ENCODE measurements around the gene OR52K1.
A peak's percentile ranks its signal among the peaks of the same experiment; 100 is the strongest.
"Not testable (repeated sequence)": the region's sequence is repeated elsewhere in the genome, so short reads cannot be mapped to it uniquely, and the experiment has no call there.

OR52K1 gene

DNA sequence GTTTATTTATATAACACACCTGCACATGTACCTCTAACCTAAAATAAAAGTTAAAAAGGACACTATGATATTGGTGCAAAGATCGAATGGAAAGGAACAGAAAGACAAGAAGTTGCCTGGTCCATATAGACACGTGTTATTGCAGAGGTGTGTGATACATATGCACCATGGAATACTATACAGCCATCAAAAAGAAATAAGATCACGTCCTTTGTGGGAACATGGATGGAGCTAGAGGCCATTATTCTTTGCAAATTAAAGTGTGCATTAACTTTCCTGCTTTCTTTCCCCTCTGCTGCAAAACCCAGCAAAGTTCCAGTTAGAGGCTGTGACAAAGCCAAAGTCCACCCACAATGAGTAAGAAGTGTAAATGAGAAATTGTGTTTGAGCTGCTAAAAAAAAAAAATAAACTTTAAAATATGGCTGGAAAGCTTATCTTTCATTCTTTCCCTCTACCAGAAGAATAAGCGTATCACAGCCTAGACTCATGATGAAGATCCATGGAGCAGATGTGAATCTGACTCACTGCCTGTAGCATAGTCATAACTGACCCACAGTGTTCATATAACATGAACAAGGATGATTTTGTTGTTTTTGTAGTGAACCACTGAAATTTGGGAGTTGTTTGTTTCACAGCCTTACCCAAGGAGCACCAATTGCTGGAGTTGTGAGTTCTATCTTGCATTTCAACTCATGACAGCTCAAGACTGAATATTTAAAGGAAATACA, 9.6 kb downstream of the OR52K1 start:
- no peak for DNase-seq (ENCODE audit: low spot score)

DNA sequence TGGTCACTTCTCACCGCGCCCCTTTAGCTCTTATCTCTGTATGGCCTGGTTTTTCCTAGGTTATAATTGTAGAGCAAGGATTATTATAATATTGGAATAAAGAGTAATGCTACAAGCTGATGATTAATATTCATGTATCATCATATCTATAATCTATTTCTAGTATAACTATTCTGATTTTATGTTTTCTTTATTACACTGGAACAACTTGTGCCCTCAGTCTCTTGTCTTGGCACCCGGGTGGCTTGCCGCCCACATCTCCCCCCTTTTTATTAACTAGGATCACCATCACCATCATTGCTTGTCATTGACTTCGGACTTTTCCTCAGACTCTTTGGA, 11.0 kb downstream of the OR52K1 start:
- no peak for DNase-seq (ENCODE audit: low spot score)

DNA sequence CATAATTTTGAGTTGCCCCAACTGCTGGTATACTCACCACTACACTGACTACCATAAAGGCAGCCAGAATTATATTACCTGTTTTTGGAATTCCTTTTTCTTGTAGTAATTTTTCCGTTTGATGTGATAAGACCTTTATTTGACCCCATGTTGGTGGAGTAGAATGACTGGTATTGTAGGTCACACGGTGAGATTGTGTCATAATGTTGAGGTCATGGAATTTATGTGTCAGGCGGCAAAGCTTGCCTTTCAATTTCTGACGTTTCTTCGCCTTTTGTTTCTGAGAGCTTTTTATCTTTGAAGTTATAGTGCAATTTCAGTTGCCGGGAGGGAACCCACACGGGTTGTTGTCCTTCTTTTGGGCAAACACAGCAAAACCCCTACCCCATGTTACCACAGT, 13.0 kb downstream of the OR52K1 start:
- DNase-seq (ENCODE audit: low spot score): peak; percentile 17

DNA sequence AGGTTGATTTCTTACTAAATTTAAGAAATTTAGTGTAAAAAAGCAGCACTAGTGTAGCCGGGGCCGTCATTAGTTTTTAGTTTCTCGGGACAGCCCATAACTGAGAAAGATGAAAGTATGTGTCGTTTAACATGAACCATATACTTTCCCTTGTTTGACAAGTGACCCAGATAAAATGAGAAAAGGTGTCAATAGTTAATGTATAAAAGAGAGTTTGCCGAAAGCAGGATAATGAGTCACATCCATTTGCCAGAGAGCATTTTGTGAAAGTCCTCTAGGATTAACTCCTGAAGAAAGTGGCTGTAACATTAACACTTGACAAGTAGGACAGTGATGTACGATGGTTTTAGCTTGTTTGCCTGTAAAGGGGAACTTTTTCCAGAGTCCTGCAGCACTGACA, 13.5 kb downstream of the OR52K1 start:
- DNase-seq (ENCODE audit: low spot score): no peak

DNA sequence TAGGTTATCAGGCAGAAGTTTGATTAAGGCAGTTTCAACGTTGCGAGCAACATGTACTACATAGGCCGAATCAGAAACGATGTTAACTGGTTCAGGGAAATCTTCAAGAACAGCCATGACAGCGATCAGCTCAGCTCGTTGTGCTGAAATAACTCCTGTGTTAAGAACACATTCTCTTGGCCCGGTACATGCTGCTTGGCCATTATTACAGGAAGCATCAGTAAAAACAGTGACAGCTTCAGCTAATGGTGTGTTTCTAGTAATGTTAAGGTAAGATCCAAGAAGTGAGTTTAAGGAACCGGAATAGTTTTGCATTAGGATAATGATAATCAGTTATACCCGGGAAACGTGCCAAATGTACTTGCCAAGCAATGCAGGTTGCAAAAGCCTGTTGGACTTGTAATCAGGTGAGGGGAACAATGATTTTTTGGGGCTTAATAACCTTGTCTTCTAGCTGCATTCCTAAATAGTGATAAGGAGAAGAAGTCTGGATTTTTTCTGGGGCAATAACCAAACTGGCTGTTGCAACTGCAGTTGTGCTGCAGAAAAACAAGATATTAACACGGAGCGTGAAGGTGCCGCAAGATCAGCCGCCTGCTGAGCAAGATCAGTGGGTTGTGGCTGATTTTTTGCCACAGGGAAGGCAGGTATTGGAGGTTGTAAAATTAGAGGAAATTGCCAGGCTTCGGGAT, 14.3 kb downstream of the OR52K1 start:
- no peak for DNase-seq (ENCODE audit: low spot score)

DNA sequence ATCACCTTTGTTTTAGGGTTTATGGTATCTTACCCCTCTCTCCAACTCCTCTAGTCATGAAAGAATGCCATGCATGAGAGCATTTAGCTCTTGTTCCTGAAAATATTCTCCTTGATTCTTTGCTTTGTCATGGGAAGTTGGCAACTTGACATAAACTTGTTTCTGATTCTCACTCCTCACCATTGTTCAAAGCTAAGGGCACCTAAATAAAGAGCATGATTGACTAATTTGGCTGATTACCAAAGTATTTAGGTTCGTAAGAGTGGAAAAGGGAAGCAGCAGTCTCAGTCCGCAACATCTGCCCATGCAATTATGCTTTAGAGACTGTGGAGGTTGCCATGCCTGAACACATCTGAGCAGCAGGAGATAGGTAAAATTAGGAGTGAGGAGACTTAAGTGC, 26.4 kb downstream of the OR52K1 start:
- no peak for DNase-seq (ENCODE audit: low spot score)

DNA sequence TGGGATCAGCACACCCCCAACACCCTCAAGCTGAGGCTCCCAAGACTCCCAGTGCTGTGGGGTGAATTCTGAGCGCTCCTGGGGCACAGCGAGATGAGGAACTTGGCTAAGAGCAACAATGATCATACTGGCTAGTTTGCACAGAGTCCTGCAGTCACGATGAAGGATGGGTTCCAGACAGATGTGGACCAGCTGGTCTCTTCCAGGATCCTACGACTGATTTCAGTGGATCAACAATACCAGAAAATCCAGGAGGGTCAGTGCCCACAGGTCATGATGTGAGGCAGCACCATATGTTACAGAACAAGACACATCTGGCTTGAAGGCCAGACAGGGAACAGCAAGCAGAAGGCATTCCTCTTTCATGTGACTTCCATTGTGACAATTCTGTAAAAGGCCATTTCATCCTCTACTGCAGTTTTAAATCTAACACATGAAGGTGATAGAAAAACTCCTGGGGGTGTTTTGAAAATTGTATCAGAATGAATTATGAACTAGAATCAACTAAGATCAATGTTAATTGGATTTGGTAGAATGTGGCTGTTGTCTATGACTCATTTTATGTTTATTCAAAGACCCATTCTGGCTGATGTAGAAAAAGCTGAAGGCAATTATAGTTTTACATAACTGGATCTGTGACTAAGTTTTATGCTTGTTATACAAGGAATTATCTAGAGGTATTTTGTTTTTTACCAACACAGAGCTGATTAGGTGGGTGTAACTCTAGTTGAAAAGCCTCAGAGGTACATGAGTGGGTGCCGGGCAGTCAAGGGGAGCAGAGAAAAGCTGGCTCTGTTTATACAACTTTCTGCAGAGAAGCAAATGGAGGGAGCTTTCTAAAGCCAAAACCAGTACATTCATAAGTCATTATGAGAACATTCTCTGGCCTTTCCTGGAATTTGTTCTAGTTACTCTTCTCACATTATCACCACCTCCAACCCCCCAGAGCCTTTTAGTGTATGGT, 29.1 kb downstream of the OR52K1 start:
- no peak for DNase-seq (ENCODE audit: low spot score)

DNA sequence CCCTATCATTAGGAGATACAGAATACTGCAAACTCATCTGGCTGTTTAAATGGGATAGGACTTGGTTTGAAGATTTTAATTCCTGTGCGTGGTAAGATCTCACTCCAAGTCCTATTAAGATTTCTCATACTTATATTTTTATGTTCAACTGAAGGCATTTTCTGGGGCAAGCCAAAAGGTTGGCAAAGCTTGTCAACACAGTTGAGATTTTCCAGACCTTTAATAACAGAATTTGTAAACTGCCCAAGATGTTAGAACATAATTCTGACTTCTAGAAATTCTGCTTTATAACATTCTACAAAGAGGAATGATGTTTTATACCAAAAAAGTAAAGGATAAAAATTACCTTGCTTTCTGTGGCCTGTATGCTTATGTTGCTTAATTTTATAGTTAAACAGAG, 31.8 kb downstream of the OR52K1 start:
- DNase-seq (ENCODE audit: low spot score): no peak

DNA sequence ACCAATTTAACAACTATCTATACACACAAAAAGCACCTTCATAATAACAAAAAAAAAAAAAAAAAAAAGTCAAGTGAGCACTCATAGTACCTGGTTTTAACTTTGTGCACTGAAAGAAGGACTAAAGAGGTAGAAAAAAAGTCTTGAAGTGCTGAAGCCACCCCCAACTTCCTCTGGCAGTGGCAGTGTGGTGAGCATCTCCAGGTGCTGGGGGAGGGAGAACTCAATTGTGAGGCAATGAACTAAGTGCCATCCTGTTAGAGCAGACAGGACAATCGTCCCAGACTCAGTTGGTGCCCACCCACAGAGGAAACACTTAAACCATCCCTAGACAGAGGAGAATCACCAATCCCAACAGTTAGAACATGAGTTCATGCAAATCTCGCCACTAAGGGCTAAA, 39.9 kb downstream of the OR52K1 start:
- DNase-seq (ENCODE audit: low spot score): no peak

DNA sequence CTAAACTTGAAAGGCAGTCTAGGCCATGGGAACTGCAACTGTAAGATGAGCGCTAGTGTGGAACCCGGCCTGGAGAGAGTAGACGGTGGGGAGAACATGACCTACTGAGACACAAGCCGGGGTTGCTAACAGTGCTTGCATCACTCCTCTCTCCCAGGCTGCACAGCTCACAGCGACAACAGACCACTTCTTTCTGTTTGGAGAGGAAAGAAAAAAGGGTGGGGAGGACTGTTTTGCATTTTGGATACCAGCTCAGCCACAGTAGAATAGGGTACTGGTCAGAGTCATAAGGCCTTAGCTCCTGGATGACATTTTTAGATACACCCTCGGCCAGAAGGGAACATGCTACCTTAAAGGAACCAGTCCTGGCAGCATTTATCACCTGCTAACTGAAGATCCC, 40.3 kb downstream of the OR52K1 start:
- DNase-seq (ENCODE audit: low spot score): no peak

DNA sequence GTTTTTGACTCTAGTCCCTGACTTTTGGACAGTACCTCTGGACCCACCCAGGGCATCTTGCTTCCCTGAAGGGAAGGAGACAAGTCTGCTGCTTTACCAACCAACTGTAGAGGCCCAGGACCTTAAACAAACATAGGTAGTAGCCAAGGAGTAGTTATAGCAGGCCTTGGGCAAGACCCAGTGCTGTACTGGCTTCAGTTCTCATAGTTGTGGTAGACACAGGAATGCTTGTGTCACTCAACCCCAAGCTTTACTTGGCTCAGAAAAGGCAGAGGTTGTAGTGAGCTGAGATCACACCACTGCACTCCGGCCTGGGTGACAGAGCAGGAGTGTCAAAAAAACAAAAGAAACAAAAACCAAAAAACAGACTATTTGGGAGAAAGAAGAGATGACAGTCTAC, 41.2 kb downstream of the OR52K1 start:
- DNase-seq (ENCODE audit: low spot score): no peak

DNA sequence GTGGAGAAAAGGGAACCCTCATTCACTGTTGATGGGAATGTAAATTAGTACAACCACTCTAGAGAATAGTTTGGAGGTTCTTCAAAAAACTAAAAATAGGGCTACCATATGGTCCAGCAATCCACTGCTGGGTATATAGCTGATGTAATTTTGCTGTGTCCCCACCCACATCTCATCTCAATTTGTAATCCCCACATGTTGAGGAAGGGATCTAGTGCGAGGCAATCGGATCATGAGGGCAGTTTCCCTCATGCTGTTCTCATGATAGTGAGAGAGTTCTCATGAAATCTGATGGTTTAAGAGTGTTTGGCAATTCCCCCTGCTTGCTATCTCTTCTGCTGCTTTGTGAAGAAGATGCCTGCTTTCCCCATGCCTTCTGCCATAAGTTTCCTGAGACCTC, 45.5 kb downstream of the OR52K1 start:
- no peak for DNase-seq (ENCODE audit: low spot score)

DNA sequence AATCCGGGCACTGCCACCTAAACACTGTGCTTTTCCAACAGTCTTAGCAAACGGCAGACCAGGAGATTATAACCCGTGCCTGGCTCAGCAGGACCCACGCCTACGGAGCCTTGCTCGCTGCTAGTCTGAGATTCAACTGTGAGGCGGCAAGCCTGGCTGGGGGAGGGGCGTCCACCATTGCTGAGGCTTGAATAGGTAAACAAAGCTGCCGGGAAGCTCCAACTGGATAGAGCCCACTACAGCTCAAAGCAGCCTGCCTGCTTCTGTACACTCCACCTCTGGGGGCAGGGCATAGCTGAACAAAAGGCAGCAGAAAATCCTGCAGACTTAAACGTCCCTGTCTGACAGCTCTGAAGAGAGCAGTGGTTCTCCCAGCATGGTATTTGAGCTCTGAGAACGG, 49.2 kb downstream of the OR52K1 start:
- DNase-seq (ENCODE audit: low spot score): not testable (repeated sequence)

DNA sequence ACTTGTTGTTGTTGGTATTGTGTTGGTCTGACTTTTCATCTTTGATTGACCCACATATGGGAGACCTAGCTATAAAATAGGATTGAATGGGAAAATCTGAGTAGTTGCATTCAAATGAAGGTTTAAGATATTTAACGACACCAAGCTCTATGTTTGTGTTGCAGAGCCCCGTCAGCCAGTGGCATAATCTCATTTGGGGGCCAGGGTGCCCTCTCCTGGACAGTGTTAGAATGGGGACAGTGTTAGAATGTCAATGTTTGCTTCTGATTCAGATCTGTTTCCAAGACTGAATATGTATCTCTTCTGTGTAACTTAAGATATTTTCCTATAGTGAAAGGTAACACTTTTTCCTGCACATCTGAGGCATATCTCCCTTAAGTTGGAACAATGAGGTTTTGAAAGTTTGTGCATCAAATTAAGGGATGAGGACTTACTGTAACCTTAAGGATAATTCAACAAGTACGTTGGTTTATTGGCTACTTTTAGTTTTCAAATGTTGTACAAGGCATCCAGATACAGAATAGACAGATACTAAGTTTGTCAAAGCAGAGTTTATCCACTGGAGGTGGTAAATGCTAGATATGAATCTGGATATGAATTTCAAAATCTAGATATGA, 57.3 kb downstream of the OR52K1 start:
- peak; percentile 59 for DNase-seq (ENCODE audit: low spot score)

DNA sequence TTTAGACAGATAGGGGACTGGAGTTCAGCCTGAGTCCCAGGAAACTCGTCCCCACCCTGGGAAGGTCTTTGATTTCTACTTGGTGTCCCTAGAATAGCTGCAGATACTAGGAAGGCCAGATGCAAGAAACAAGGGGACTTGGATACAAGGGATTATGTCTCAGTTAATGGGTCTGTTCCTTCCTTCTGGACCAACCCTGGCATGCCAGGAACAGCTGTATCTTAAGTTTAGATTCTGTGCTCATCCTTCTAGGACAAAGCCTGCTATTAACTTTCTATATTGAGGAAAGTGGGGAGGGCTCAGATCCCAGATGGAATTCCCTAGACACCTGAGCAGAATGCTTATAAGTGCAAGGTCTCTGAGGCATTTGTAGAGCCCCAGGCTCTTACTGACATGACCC, 58.6 kb downstream of the OR52K1 start:
- no peak for DNase-seq (ENCODE audit: low spot score)
